ENCODE measurements around the gene PCBP2. TPM values are rescaled to one million over a fixed set of nuclear protein-coding genes. Genes with fewer than 3 reads are reported as not detected.

The PCBP2 gene
- total RNA-seq, 1 experiment from 2014 or later = 196 TPM

DNA sequence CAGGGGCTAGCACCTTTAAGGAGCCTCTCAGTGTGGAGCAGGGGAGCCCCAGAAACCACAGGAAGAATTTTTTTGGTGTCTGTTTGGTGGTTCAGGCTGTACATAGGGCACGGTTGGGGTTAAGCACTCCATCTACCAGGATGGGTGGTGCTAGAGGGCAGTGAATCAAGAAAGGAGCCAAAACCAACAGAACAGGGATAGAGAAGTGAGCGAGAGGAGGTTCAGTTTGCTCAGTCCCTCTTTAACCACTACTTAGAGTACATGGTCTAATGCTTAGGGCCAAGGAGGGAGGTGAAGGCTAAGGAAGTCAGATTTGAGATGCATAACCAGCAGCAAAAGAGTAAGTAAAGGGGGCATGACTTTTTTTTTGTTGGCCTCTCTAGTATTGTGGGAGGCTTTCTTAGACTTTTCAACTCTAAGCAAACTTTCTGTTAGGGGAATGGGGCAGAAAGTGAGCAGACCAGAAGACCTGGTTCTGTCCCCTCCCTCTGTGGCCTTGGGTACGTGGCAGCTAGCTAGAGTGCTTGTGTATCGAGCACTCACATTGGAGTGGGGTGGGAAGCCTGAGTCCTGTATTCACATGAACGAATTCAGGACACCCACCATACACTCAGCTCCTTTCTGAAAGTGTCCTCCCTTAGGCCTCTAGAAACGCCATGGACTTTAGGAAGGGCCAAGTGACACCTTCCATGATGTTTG lies 62.0 kb downstream of the PCBP2 start:
- H3K36me3 ChIP-seq (replicated peaks; ENCODE audit: control insufficient read depth, insufficient read depth, low read length) = peaks cover 6% of the 10 kb centered on the region
- H3K27me3 ChIP-seq (ENCODE audit: control insufficient read depth, insufficient read depth, low read length) = no peaks in the 10 kb centered on the region
- no peak overlapping the region for H3K4me3 ChIP-seq (ENCODE audit: insufficient read depth, low read depth, low read length)
- no peak for DNase-seq

DNA sequence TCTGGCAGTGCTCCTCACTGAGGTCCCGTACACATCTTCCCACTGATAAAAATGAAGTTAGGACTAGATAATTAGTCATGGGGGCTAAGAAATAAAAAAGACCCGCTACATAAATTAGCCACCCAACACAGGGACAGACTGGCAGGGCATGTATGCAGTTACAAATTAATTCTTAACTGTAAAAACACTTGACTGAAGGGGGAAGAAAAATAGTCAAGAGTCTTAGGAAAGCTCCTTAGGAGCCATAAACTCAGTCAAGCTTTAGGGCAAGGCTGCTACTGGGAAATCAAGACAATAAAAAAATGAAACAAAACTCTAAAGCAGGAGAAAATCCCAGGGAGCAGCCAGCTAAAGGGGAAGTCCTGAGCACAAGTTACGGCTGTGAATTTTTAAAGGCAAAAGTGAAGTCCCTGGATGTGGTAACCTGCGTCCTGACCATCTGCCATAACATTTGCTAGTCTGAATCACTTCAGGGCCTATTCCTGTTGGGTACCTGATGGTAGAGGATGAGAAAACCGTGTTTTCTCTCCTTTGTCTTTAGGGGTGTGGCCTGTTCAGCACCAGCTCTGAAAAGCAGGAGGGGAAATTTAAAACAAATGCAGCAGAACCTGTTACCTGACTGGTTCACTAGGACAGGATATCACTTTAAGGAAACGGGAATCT lies 62.9 kb downstream of the PCBP2 start:
- peaks cover 6% of the 10 kb centered on the region for H3K36me3 ChIP-seq (replicated peaks; ENCODE audit: control insufficient read depth, insufficient read depth, low read length)
- H3K4me3 ChIP-seq (ENCODE audit: insufficient read depth, low read depth, low read length) = no peak overlapping the region
- no peak for DNase-seq
- no peaks in the 10 kb centered on the region for H3K27me3 ChIP-seq (ENCODE audit: control insufficient read depth, insufficient read depth, low read length)

DNA sequence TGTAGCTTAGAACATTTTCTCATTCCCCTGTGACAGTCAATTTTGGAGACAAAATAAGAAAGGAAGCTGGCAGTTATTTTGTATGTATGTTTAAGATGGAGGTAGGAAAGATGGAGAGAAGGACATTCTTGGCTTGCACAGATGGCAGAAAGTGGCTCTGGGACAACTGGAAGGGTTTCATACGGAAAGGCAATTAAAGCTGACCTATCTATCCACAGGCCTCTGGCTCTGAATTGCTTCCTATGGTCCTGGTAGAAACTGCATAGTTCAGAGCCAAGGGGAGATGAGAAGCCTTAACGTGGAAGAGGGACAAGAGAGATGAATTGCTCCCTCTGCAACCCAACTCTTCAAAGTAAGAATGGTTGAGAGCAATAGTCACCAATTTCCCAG lies 63.4 kb downstream of the PCBP2 start:
- Histone ChIP-seq H3K4me3 (ENCODE audit: insufficient read depth, low read depth, low read length) (no peak overlapping the region), H3K27me3 (ENCODE audit: control insufficient read depth, insufficient read depth, low read length) (no peaks in the 10 kb centered on the region), H3K36me3 (replicated peaks; ENCODE audit: control insufficient read depth, insufficient read depth, low read length) (peaks cover 6% of the 10 kb centered on the region)
- DNase-seq = no peak

DNA sequence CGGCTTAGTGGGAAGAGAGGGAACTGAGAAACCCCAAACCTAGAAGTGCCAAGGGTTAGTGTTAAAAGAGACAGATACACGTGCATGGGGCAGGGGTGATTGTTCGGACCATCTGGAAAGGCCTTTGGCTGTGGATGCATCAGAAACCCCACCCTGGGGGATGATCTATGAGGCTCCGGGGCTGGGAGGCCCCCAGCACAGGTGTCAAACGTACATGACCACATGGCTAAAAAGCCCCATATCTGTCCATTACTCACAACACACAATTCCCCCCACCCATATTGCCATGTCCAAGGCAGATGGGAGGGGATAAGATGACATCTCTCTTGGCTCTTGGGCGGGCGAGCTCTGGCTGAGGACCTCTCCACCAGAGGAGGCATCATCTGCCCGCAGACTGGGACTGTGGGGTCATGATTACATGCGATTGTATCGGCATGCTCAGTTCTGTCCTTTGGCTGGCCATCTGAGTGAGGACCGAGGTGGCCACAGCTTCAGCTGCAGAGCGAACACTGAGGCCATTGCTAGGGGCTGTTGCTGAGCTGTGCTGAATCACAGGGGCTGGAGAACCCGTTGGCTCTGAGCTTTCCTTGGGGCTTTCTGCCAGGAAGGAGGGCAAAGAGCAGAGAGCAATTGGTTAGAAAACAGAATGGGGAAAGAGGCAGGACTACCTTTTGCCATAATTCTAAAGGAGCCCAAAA lies 65.0 kb downstream of the PCBP2 start:
- H3K36me3 ChIP-seq (replicated peaks; ENCODE audit: control insufficient read depth, insufficient read depth, low read length) = peaks cover 7% of the 10 kb centered on the region
- no peaks in the 10 kb centered on the region for H3K27me3 ChIP-seq (ENCODE audit: control insufficient read depth, insufficient read depth, low read length)
- DNase-seq = no peak
- H3K4me3 ChIP-seq (ENCODE audit: insufficient read depth, low read depth, low read length) = no peak overlapping the region

DNA sequence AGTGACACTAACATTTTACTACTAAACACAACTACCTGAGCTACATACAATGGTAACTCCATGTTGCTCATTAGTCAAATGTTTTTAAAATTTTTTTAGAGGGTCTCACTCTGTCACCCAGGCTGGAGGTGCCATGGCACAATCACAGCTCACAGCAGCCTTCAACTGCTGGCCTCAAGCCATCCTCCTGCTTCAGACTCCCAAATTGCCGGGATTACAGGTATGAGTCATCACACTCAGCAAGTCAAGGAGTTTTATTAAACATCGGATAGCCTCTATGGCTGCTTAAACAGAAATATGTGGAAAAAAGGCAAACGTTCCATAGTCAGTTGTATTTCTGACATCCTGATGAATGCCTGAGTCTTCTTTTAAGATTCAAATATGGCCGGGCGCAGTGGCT lies 66.5 kb downstream of the PCBP2 start:
- Histone ChIP-seq H3K36me3 (replicated peaks; ENCODE audit: control insufficient read depth, insufficient read depth, low read length) (peaks cover 7% of the 10 kb centered on the region), H3K4me3 (ENCODE audit: insufficient read depth, low read depth, low read length) (no peak overlapping the region), H3K27me3 (ENCODE audit: control insufficient read depth, insufficient read depth, low read length) (no peaks in the 10 kb centered on the region)
- DNase-seq = no peak

DNA sequence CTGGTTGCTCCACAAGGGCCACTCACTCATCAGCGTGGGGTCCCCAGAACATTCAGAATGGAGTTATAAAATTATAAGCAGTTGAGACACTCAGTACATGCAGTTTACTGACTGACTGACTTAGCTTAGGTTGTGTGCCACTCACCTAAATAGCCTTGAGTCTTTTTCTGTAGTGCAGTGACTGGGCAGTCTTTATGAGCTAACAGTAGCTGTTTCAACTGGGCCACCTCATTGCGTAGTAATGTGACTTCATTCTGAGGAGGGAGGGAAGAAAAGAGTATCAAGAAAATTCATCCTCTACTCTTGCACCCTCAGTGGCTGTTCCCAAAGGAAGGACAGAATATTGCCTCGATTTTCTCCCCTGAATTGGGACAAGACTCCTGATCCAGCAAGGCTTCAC lies 71.2 kb downstream of the PCBP2 start:
- Histone ChIP-seq H3K4me3 (ENCODE audit: insufficient read depth, low read depth, low read length) (no peak overlapping the region), H3K27me3 (ENCODE audit: control insufficient read depth, insufficient read depth, low read length) (no peaks in the 10 kb centered on the region), H3K36me3 (replicated peaks; ENCODE audit: control insufficient read depth, insufficient read depth, low read length) (peaks cover 1% of the 10 kb centered on the region; the same call in 1 of the 2 replicates)
- no peak for DNase-seq

DNA sequence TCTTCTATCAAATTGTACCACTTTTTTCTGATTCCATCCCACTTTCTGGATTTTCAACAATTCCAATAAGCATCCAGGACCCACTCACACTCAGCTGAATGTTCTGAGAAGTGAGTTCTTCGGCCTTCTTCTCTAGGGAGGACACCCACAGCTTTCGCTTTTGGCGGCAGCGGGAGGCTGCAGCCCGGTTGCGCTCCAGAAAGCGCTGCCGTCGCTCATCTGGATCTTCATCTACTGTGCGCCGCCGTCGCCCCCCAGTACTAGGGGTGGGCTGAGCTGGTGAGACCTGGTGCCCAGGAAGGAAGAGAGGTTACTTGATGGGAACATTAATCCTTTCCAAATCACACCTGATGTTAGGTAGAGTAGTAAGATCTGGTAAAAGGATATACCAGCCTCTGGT lies 72.6 kb downstream of the PCBP2 start:
- Histone ChIP-seq H3K27me3 (ENCODE audit: control insufficient read depth, insufficient read depth, low read length) (no peaks in the 10 kb centered on the region), H3K4me3 (ENCODE audit: insufficient read depth, low read depth, low read length) (no peak overlapping the region), H3K36me3 (replicated peaks; ENCODE audit: control insufficient read depth, insufficient read depth, low read length) (peaks cover 1% of the 10 kb centered on the region; the same call in 1 of the 2 replicates)
- DNase-seq = no peak

DNA sequence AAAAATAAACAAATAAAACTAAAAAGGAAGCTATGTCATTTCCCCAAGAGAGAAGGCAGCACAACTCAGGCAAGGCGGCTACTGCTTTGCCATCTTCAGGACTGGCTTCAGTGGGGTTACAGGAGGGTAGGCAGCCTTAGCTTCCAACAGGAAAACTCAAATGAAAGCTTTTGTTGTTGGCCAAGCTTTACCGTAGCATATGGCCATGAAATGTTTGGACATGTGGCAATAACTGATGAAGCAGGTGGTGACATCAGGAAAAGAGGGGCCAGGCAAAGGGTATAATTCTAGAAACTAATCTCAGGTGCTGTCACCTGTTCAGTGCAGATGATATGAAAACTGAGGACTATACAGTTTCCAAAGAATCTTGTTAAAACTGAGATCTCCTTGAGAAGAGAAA lies 78.2 kb downstream of the PCBP2 start:
- DNase-seq = no peak
- H3K36me3 ChIP-seq (replicated peaks; ENCODE audit: control insufficient read depth, insufficient read depth, low read length) = peaks cover 5% of the 10 kb centered on the region
- H3K4me3 ChIP-seq (ENCODE audit: insufficient read depth, low read depth, low read length) = no peak overlapping the region
- H3K27me3 ChIP-seq (ENCODE audit: control insufficient read depth, insufficient read depth, low read length) = no peaks in the 10 kb centered on the region

Other genes with a start within 250 kb of the PCBP2 start
- 0.30 and 0.52 TPM in 2 replicates for gene ITGB7, start 244.9 kb upstream of the PCBP2 start, total RNA-seq (2014; rRNA removed; shearing (Covaris generic))
- gene RARG, start 219.9 kb upstream of the PCBP2 start, total RNA-seq (2014; rRNA removed; shearing (Covaris generic)) = 50.1 and 58.1 TPM in 2 replicates
- gene ESPL1, start 183.8 kb upstream of the PCBP2 start, total RNA-seq (2014; rRNA removed; shearing (Covaris generic)) = 43.6 and 46.2 TPM in 2 replicates
- gene PFDN5, start 156.6 kb upstream of the PCBP2 start, total RNA-seq (2014; rRNA removed; shearing (Covaris generic)) = 242 and 304 TPM in 2 replicates
- 74.2 and 98.0 TPM in 2 replicates for gene MYG1, start 152.4 kb upstream of the PCBP2 start, total RNA-seq (2014; rRNA removed; shearing (Covaris generic))
- gene AAAS, start 130.5 kb upstream of the PCBP2 start, total RNA-seq (2014; rRNA removed; shearing (Covaris generic)) = 131 and 137 TPM in 2 replicates
- 0.14 and 0.44 TPM in 2 replicates for gene SP7, start 115.7 kb upstream of the PCBP2 start, total RNA-seq (2014; rRNA removed; shearing (Covaris generic))
- 46.7 and 51.8 TPM in 2 replicates for gene SP1, start 71.9 kb upstream of the PCBP2 start, total RNA-seq (2014; rRNA removed; shearing (Covaris generic))
- gene AMHR2, start 28.2 kb upstream of the PCBP2 start, total RNA-seq (2014; rRNA removed; shearing (Covaris generic)) = 0.52 and 1.6 TPM in 2 replicates
- 87.1 and 130 TPM in 2 replicates for gene PRR13, start 10.4 kb upstream of the PCBP2 start, total RNA-seq (2014; rRNA removed; shearing (Covaris generic))
- 8.0 and 8.7 TPM in 2 replicates for gene MAP3K12, start 47.4 kb downstream of the PCBP2 start, total RNA-seq (2014; rRNA removed; shearing (Covaris generic))
- gene TARBP2, start 49.2 kb downstream of the PCBP2 start, total RNA-seq (2014; rRNA removed; shearing (Covaris generic)) = 76.4 and 80.5 TPM in 2 replicates
- gene NPFF, start 55.4 kb downstream of the PCBP2 start, total RNA-seq (2014; rRNA removed; shearing (Covaris generic)) = not detected in 2 replicates
- gene ATF7, start 174.3 kb downstream of the PCBP2 start, total RNA-seq (2014; rRNA removed; shearing (Covaris generic)) = 7.1 and 9.8 TPM in 2 replicates
- 382 and 460 TPM in 2 replicates for gene ATP5MC2, start 224.0 kb downstream of the PCBP2 start, total RNA-seq (2014; rRNA removed; shearing (Covaris generic))

Data from H7 (cell line).